Measurements from ENCODE around the gene SMAD6. TPM values are rescaled to one million over a fixed set of nuclear protein-coding genes. Genes with fewer than 3 reads are reported as not detected.

The SMAD6 gene
- total RNA-seq, 1 experiment from 2014 or later, result 6.6 TPM

DNA sequence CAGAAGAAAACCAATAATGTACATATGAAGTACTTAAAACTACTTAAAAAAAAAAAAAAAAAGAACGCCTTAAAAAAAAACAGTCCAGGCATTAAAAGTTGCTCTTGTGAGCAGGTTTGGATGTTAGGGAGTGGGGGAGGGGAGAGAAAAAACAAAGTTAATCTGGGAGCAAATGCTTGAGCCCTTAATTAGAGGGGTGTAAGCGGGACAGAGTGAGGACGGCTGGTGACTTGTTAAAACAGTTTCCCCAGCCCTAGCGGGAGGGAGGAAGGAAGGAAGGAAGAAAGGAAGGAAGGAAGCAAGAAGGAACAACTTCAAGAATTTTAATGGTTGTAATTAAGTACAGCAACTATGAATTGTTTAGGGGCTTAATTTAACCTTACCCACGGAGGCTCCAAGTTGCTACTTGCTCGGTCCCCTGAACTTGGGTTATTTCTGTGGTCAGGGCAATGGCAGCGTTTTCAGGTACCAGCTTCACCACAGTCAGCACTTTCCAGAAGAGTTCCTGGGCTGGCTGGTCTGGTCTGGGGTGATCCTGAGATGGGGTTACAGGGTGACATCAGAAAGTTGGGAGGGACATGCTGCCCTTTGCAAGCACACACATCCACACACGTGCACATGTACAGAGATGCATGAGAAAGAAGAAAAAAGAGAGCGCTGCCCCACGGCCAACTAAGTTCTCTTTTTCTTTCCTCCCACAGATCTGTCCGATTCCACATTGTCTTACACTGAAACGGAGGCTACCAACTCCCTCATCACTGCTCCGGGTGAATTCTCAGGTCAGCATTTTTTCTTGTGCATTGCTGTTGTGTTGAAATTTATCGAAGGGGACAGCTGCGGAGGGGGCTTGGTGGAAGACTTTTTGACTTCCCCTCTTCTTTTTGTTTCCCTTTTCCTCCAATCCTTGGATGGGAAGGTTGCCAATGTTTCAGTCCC lies 14.0 kb downstream of the SMAD6 start:
- Histone ChIP-seq H3K79me2 (ENCODE audit: insufficient read depth, low read length) (no peaks in the 10 kb centered on the region), H3K27me3 (ENCODE audit: insufficient read depth, low read length) (no peaks in the 10 kb centered on the region), H3K4me3 (replicated peaks in 1 of 2; ENCODE audit: low read depth in 1 of 2, low read length in 2 of 2) (no peak overlapping the region), H3K4me2 (ENCODE audit: low read length) (no peak overlapping the region), H4K20me1 (ENCODE audit: insufficient read depth) (no peaks in the 10 kb centered on the region), H3K9ac (ENCODE audit: low read length) (no peak overlapping the region), H3K27ac (ENCODE audit: low read depth, low read length) (no peak overlapping the region), H3K4me1 (ENCODE audit: control insufficient read depth in 1 of 2, insufficient read depth in 2 of 2, low read length in 2 of 2) (peaks cover 41 to 58% of the 10 kb centered on the region in 2 experiments), H2AFZ (ENCODE audit: low read depth, low read length, poor library complexity, severe bottlenecking) (no peak overlapping the region), H3K9me3 (ENCODE audit: control insufficient read depth in 1 of 2, insufficient read depth in 1 of 2, low read depth in 1 of 2, low read length in 2 of 2) (no peaks in the 10 kb centered on the region), H3K9me2 (ENCODE audit: insufficient read depth) (no peaks in the 10 kb centered on the region), H3K36me3 (ENCODE audit: control insufficient read depth in 1 of 2, insufficient read depth in 2 of 2, low read length in 2 of 2) (no peaks in the 10 kb centered on the region)
- no peak for ATAC-seq
- no TSS peak for BruUV-seq (replicated peaks)
- TF ChIP-seq ZFX (IDR thresholded peaks at IDR 0.05) (no peak), ZNF274 (IDR thresholded peaks at IDR 0.05; ENCODE audit: low read depth, low read length) (no peak), JUND (IDR thresholded peaks at IDR 0.05) (no peak), TCF7L2 (IDR thresholded peaks at IDR 0.05; ENCODE audit: borderline replicate concordance, extremely low read depth, insufficient read depth, insufficient read length) (no peak)
- TF ChIP-seq, protein P1, sequence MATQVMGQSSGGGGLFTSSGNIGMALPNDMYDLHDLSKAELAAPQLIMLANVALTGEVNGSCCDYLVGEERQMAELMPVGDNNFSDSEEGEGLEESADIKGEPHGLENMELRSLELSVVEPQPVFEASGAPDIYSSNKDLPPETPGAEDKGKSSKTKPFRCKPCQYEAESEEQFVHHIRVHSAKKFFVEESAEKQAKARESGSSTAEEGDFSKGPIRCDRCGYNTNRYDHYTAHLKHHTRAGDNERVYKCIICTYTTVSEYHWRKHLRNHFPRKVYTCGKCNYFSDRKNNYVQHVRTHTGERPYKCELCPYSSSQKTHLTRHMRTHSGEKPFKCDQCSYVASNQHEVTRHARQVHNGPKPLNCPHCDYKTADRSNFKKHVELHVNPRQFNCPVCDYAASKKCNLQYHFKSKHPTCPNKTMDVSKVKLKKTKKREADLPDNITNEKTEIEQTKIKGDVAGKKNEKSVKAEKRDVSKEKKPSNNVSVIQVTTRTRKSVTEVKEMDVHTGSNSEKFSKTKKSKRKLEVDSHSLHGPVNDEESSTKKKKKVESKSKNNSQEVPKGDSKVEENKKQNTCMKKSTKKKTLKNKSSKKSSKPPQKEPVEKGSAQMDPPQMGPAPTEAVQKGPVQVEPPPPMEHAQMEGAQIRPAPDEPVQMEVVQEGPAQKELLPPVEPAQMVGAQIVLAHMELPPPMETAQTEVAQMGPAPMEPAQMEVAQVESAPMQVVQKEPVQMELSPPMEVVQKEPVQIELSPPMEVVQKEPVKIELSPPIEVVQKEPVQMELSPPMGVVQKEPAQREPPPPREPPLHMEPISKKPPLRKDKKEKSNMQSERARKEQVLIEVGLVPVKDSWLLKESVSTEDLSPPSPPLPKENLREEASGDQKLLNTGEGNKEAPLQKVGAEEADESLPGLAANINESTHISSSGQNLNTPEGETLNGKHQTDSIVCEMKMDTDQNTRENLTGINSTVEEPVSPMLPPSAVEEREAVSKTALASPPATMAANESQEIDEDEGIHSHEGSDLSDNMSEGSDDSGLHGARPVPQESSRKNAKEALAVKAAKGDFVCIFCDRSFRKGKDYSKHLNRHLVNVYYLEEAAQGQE (IDR thresholded peaks at IDR 0.05; ENCODE audit: low read depth), result no peak
- TF ChIP-seq, protein P2, sequence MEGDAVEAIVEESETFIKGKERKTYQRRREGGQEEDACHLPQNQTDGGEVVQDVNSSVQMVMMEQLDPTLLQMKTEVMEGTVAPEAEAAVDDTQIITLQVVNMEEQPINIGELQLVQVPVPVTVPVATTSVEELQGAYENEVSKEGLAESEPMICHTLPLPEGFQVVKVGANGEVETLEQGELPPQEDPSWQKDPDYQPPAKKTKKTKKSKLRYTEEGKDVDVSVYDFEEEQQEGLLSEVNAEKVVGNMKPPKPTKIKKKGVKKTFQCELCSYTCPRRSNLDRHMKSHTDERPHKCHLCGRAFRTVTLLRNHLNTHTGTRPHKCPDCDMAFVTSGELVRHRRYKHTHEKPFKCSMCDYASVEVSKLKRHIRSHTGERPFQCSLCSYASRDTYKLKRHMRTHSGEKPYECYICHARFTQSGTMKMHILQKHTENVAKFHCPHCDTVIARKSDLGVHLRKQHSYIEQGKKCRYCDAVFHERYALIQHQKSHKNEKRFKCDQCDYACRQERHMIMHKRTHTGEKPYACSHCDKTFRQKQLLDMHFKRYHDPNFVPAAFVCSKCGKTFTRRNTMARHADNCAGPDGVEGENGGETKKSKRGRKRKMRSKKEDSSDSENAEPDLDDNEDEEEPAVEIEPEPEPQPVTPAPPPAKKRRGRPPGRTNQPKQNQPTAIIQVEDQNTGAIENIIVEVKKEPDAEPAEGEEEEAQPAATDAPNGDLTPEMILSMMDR (IDR thresholded peaks at IDR 0.05 in 2 of 3, conservative IDR thresholded peaks at IDR 0.05 in 1 of 3; ENCODE audit: borderline replicate concordance in 1 of 3, insufficient read depth in 1 of 3, low read depth in 2 of 3, low read length in 2 of 3), result no peak
- RAD21 ChIA-PET (ENCODE audit: low non-redundant PET in 1 of 2, low total read pairs in 2 of 2, uncharacterized antibody in 2 of 2, unreplicated experiment in 2 of 2), result no interaction called here
- POLR2A ChIA-PET, result no interaction called here
- CTCF ChIA-PET, result interaction anchor here (1.2 to 2.1 kb wide), 2 partner anchors 9 to 18 kb away, joined by 3 to 6 read pairs; no protein-coding TSS in a partner anchor
- no peak for DNase-seq (ENCODE audit: low read depth, low spot score)
- intact Hi-C loops (cut with micrococcal nuclease), result no loop called here

Data from HCT116 (cell line).